GM23248 (cell line): Measurements from ENCODE around the gene SLC35E2B. TPM values are rescaled to one million over a fixed set of nuclear protein-coding genes. Genes with fewer than 3 reads are reported as not detected.
"Not testable (repeated sequence)": the region's sequence is repeated elsewhere in the genome, so short reads cannot be mapped to it uniquely, and the experiment has no call there.

Experiments used
- DNase-seq: peaks from one replicate; pipeline ENCODE4 v3.0.0-alpha.2; 2015
- H2AFZ ChIP-seq: fragments of 200-600 bp; sonication (generic); 2 replicates; pipeline ENCODE4 v1.6.1; 2016; ENCODE audit warnings: antibody characterized with exemption
- H3F3A ChIP-seq: fragments of 200-600 bp; sonication (generic); 2 replicates; pipeline ENCODE4 v1.6.1; 2016; ENCODE audit warnings: mild to moderate bottlenecking, antibody characterized with exemption, mixed run types; ENCODE audit not compliant: insufficient read depth
- H3K27ac ChIP-seq: fragments of 200-600 bp; sonication (generic); 2 replicates; pipeline ENCODE4 v1.5.1; 2016; ENCODE audit warnings: mild to moderate bottlenecking
- H3K27me3 ChIP-seq: fragments of 200-600 bp; sonication (generic); replicated peaks from 2 replicates; pipeline ENCODE4 v1.6.1; 2016; ENCODE audit warnings: mild to moderate bottlenecking; ENCODE audit not compliant: insufficient read depth
- H3K36me3 ChIP-seq: fragments of 200-600 bp; sonication (generic); 2 replicates; pipeline ENCODE4 v1.6.1; 2016; ENCODE audit warnings: low read depth, mild to moderate bottlenecking
- H3K4me1 ChIP-seq: fragments of 200-600 bp; sonication (generic); 2 replicates; pipeline ENCODE4 v1.6.1; 2016; ENCODE audit warnings: mild to moderate bottlenecking; ENCODE audit not compliant: insufficient read depth
- H3K4me2 ChIP-seq: fragments of 200-600 bp; sonication (generic); one replicate; pipeline ENCODE4 v1.6.1; 2016; ENCODE audit warnings: mild to moderate bottlenecking; ENCODE audit not compliant: unreplicated experiment
- H3K4me3 ChIP-seq: fragments of 200-600 bp; sonication (generic); 2 replicates; pipeline ENCODE4 v1.5.1; 2016; ENCODE audit warnings: mild to moderate bottlenecking
- H3K79me2 ChIP-seq: fragments of 200-600 bp; sonication (generic); 2 replicates; pipeline ENCODE4 v1.6.1; 2016; ENCODE audit warnings: mild to moderate bottlenecking; ENCODE audit not compliant: insufficient read depth
- H3K9ac ChIP-seq: fragments of 200-600 bp; sonication (generic); 2 replicates; pipeline ENCODE4 v1.6.1; 2016; ENCODE audit warnings: mild to moderate bottlenecking
- H3K9me2 ChIP-seq: fragments of 200-600 bp; sonication (generic); 2 replicates; pipeline ENCODE4 v1.6.1; 2016; ENCODE audit warnings: mixed run types, mild to moderate bottlenecking, moderate library complexity; ENCODE audit not compliant: insufficient read depth
- H3K9me3 ChIP-seq: fragments of 200-600 bp; sonication (generic); one replicate; pipeline ENCODE4 v1.6.1; 2017; ENCODE audit warnings: low read depth
- H4K20me1 ChIP-seq: fragments of 200-600 bp; sonication (generic); 2 replicates; pipeline ENCODE4 v1.6.0; 2016; ENCODE audit not compliant: insufficient read depth
- EZH2 ChIP-seq: fragments of 200-600 bp; sonication (generic); IDR thresholded peaks from 2 replicates; pipeline ENCODE4 v1.6.1; 2018; ENCODE audit warnings: antibody characterized with exemption, mild to moderate bottlenecking; ENCODE audit not compliant: insufficient read depth, poor library complexity, severe bottlenecking
- EZH2phosphoT487 ChIP-seq: fragments of 200-600 bp; sonication (generic); IDR thresholded peaks from 2 replicates; pipeline ENCODE4 v1.6.1; 2018; ENCODE audit warnings: antibody characterized with exemption, moderate library complexity, mild to moderate bottlenecking, low read depth; ENCODE audit not compliant: insufficient read depth
- WGBS, 2 experiments: methylation state at CpG; one replicate each; pipeline ENCODE4 v1.1.6; 2015 to 2017; ENCODE audit warnings: low lambda C conversion rate in 2 of 2, low coverage in 1 of 2; ENCODE audit errors: missing lambda C conversion rate in 2 of 2; 5-methylcytosine and 5-hydroxymethylcytosine counted together
- in situ Hi-C: fragments of 300-500 bp; cut with MboI; formaldehyde crosslinking; loops from 2 replicates; pipeline ENCODE4 v1.15.0; 2020
- polyA plus RNA-seq: library from polyadenylated mRNA; unstranded; fragments of >200 nt; fragmentation: Nextera tagmentation; extraction: Ambion mirVana; gene quantifications from 2 replicates; pipeline ENCODE4 v1.2.1, GENCODE V29; 2016
- total RNA-seq: library from RNA; depleted of rRNA; stranded (reverse); fragments of >200 nt; shearing (Covaris generic); gene quantifications from 2 replicates; pipeline ENCODE4 v1.2.3, GENCODE V29; 2014

SLC35E2B gene
- total and polyA plus RNA-seq, 2 experiments from 2014 or later, result 23.4 to 32.5 TPM

GRCh38 chr1:1732381-1732780 is 39.8 kb upstream of the SLC35E2B start:
- Histone ChIP-seq H3K4me2 (no peak overlapping the region), H4K20me1 (no peaks in the 10 kb centered on the region), H3K4me1 (peaks cover 9% of the 10 kb centered on the region), H3K36me3 (no peaks in the 10 kb centered on the region), H3K9ac (no peak overlapping the region), H3K9me3 (no peaks in the 10 kb centered on the region), H3K27me3 (no peaks in the 10 kb centered on the region), H3K27ac (no peak overlapping the region), H3K79me2 (no peaks in the 10 kb centered on the region), H2AFZ (no peak overlapping the region), H3F3A (peaks cover 7% of the 10 kb centered on the region; the same call in 1 of the 2 replicates), H3K4me3 (no peak overlapping the region), H3K9me2 (no peaks in the 10 kb centered on the region)
- WGBS, 2 experiments, result 88% methylated on average over 17 of the region's 17 CpGs
- DNase-seq, result no peak
- TF ChIP-seq EZH2phosphoT487 (no peak), EZH2 (no peak)
- in situ Hi-C loops, result no loop called here

GRCh38 chr1:1730870-1731269 is 38.3 kb upstream of the SLC35E2B start:
- WGBS, 2 experiments, result 85 to 89% methylated on average over 17 of the region's 17 CpGs
- H3K9me2 ChIP-seq, result no peaks in the 10 kb centered on the region
- no peaks in the 10 kb centered on the region for H3K36me3 ChIP-seq
- no peaks in the 10 kb centered on the region for H3K9me3 ChIP-seq
- H3K79me2 ChIP-seq, result no peaks in the 10 kb centered on the region
- TF ChIP-seq EZH2 (no peak), EZH2phosphoT487 (no peak)
- in situ Hi-C loops, result no loop called here
- H3F3A ChIP-seq, result peaks cover 21% of the 10 kb centered on the region
- H3K27me3 ChIP-seq, result no peaks in the 10 kb centered on the region
- H2AFZ ChIP-seq, result no peak overlapping the region
- peaks cover 18% of the 10 kb centered on the region for H3K4me1 ChIP-seq
- H3K9ac ChIP-seq, result no peak overlapping the region
- H4K20me1 ChIP-seq, result no peaks in the 10 kb centered on the region
- no peak for DNase-seq
- no peak overlapping the region for H3K4me3 ChIP-seq
- H3K4me2 ChIP-seq, result no peak overlapping the region
- no peak overlapping the region for H3K27ac ChIP-seq

GRCh38 chr1:1730230-1730629 is 37.6 kb upstream of the SLC35E2B start:
- H2AFZ ChIP-seq, H3K4me2 ChIP-seq, H3K36me3 ChIP-seq, H3K9me3 ChIP-seq, H3K4me3 ChIP-seq, H3K79me2 ChIP-seq, H3K27me3 ChIP-seq, H3K9ac ChIP-seq, H3K9me2 ChIP-seq, in situ Hi-C loops, H3K27ac ChIP-seq, DNase-seq, H4K20me1 ChIP-seq: not testable (repeated sequence)
- WGBS, 2 experiments, result 95 to 97% methylated on average over 5 to 13 of the region's 13 CpGs
- Histone ChIP-seq H3K4me1 (peaks cover 18% of the 10 kb centered on the region), H3F3A (peaks cover 21% of the 10 kb centered on the region)

GRCh38 chr1:1729116-1729816 is 36.7 kb upstream of the SLC35E2B start:
- H4K20me1 ChIP-seq, H3K79me2 ChIP-seq, H3K9me3 ChIP-seq, H3K27me3 ChIP-seq, H3K36me3 ChIP-seq, DNase-seq, H3K9me2 ChIP-seq, in situ Hi-C loops: not testable (repeated sequence)
- Histone ChIP-seq H3K4me2 (peak overlapping the region; percentile 61), H3K9ac (peak overlapping the region; percentile 74), H3K27ac (peak overlapping the region; percentile 83), H2AFZ (0 out of 2 replicates have a peak overlapping the region, but pooled peaks have one; percentile 6), H3F3A (peaks cover 21% of the 10 kb centered on the region), H3K4me1 (peaks cover 18% of the 10 kb centered on the region), H3K4me3 (peak overlapping the region; percentile 30; the same call in 1 of the 2 replicates)
- WGBS, 2 experiments, result 55 to 57% methylated on average over 13 of the region's 18 CpGs

- Histone ChIP-seq H3K4me2 (peak overlapping the region; percentile 61), H2AFZ (peak overlapping the region; percentile 6; the same call in 1 of the 2 replicates), H3F3A (peaks cover 21% of the 10 kb centered on the region), H3K4me1 (peaks cover 18% of the 10 kb centered on the region), H3K4me3 (peak overlapping the region; percentile 30), H3K27ac (peak overlapping the region; percentile 83), H3K9ac (peak overlapping the region; percentile 74)
- H3K36me3 ChIP-seq, H3K9me2 ChIP-seq, H3K27me3 ChIP-seq, in situ Hi-C loops, H4K20me1 ChIP-seq, H3K79me2 ChIP-seq, H3K9me3 ChIP-seq: not testable (repeated sequence)
- WGBS, 2 experiments, result 1% methylated on average over 9 to 12 of the region's 14 CpGs
- DNase-seq, result peak; percentile 74
Measured at GRCh38 chr1:1728308-1729005, 35.9 kb upstream of the SLC35E2B start.

- H3K4me3 ChIP-seq, H2AFZ ChIP-seq, H3K9me3 ChIP-seq, in situ Hi-C loops, H4K20me1 ChIP-seq, H3K36me3 ChIP-seq, H3K79me2 ChIP-seq, H3K9me2 ChIP-seq, H3K27me3 ChIP-seq: not testable (repeated sequence)
- Histone ChIP-seq H3K9ac (peak overlapping the region; percentile 42), H3K4me1 (peaks cover 18% of the 10 kb centered on the region), H3K27ac (peak overlapping the region; percentile 86), H3K4me2 (peak overlapping the region; percentile 59), H3F3A (peaks cover 21% of the 10 kb centered on the region)
- WGBS, 2 experiments, result 45 to 51% methylated on average over 11 of the region's 12 CpGs
- peak; percentile 63 for DNase-seq
Measured at GRCh38 chr1:1727131-1727651, 34.6 kb upstream of the SLC35E2B start.
